OCI-LY3 (cell line): Measurements from ENCODE around the gene SRGAP2B.
"Not testable (repeated sequence)": the region's sequence is repeated elsewhere in the genome, so short reads cannot be mapped to it uniquely, and the experiment has no call there.

Source experiments
- EZH2phosphoT487 ChIP-seq: fragments of 200-600 bp; shearing (Covaris generic); IDR thresholded peaks from 2 replicates; pipeline ENCODE4 v1.6.1; 2018; ENCODE audit warnings: antibody characterized with exemption, mixed run types, low read depth
- TF ChIP-seq, protein P1 (sequence below): fragments of 200-600, 300-600 bp; sonication (generic); IDR thresholded peaks from 2 replicates; pipeline ENCODE4 v1.5.1; 2014; ENCODE audit warnings: antibody characterized with exemption, low read length, low read depth

DNA sequence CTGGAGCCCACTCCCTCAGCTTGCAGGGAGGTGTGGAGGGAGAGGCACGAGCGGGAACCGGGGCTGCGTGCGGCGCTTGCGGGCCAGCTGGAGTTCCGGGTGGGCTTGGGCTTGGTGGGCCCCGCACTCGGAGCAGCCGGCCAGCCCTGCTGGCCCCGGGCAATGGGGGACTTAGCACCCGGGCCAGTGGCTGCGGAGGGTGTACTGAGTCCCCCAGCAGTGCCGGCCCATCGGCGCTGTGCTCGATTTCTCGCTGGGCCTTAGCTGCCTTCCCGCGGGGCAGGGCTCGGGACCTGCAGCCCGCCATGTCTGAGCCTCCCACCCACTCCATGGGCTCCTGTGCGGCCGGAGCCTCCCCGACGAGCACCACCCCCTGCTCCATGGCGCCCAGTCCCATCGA, 104.5 kb downstream of the SRGAP2B start:
- not testable (repeated sequence) for TF ChIP-seq EZH2phosphoT487
- TF ChIP-seq, protein P1, sequence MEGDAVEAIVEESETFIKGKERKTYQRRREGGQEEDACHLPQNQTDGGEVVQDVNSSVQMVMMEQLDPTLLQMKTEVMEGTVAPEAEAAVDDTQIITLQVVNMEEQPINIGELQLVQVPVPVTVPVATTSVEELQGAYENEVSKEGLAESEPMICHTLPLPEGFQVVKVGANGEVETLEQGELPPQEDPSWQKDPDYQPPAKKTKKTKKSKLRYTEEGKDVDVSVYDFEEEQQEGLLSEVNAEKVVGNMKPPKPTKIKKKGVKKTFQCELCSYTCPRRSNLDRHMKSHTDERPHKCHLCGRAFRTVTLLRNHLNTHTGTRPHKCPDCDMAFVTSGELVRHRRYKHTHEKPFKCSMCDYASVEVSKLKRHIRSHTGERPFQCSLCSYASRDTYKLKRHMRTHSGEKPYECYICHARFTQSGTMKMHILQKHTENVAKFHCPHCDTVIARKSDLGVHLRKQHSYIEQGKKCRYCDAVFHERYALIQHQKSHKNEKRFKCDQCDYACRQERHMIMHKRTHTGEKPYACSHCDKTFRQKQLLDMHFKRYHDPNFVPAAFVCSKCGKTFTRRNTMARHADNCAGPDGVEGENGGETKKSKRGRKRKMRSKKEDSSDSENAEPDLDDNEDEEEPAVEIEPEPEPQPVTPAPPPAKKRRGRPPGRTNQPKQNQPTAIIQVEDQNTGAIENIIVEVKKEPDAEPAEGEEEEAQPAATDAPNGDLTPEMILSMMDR, result not testable (repeated sequence)
